AG09309 (cell line): Measurements from ENCODE around the gene KRT12.

ENCODE experiments used
- DNase-seq: peaks from one replicate; pipeline ENCODE4 v3.0.0-alpha.2; 2010; ENCODE audit warnings: low read depth
- H3K4me3 ChIP-seq: 2 replicates; pipeline ENCODE4 v1.5.1; 2011; ENCODE audit warnings: mild to moderate bottlenecking, low read depth, low read length, moderate library complexity; ENCODE audit not compliant: control insufficient read depth
- TF ChIP-seq, protein P1 (sequence below): IDR thresholded peaks from 2 replicates; pipeline ENCODE4 v1.5.1; 2011; ENCODE audit warnings: mild to moderate bottlenecking, low read depth, low read length, inconsistent platforms; ENCODE audit not compliant: insufficient read depth, control insufficient read depth; ENCODE audit errors: missing control alignments

KRT12 gene

DNA sequence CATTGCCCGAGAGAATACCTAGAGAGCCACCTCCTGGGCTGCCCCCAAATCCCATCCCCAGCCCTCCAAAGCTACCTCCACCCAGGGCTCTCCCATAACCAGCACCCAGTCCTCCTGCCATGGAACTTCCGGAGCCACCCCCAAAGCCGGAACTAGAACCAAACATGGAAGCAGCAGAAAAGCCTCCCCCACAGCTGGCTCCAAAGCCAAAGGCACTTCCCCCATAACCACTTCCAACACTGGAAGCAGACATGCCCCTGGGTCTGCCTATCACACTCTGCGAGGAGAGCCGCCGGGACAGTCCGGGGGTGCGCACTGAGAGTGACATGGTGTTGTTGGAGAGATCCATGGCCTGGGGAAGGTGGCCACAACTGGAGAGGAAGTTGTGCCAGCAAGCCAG lies at the start of gene KRT12:
TSS of gene KRT12 (minus strand) at position 386 of the 400 bp plus-strand sequence. CDS start at position 349, 37 bp downstream.
- DNase-seq: no peak
- H3K4me3 ChIP-seq: no peak within 1 kb of the TSS
- TF ChIP-seq, protein P1, sequence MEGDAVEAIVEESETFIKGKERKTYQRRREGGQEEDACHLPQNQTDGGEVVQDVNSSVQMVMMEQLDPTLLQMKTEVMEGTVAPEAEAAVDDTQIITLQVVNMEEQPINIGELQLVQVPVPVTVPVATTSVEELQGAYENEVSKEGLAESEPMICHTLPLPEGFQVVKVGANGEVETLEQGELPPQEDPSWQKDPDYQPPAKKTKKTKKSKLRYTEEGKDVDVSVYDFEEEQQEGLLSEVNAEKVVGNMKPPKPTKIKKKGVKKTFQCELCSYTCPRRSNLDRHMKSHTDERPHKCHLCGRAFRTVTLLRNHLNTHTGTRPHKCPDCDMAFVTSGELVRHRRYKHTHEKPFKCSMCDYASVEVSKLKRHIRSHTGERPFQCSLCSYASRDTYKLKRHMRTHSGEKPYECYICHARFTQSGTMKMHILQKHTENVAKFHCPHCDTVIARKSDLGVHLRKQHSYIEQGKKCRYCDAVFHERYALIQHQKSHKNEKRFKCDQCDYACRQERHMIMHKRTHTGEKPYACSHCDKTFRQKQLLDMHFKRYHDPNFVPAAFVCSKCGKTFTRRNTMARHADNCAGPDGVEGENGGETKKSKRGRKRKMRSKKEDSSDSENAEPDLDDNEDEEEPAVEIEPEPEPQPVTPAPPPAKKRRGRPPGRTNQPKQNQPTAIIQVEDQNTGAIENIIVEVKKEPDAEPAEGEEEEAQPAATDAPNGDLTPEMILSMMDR: no peak

DNA sequence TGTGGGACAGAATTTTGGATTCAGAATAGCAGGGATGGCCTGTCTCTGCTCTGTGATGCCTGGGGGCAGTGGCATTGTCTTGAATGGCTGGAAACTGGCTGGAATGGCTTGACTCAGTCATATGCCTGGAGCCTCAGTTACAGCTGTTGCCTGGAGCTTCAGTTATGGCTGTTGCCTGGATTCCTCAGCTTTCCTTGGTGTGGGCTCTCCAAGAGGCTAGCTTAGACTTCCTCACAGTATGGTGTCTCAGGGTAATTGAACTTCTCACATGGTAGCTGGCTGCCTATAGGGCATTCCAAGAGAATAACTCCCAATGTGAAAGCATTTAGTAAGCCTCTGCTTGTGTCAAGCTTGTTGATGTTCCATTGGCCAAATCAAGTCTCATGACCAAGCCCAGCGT lies 49.3 kb upstream of the KRT12 start:
- TF ChIP-seq, protein P1: no peak
- no peak overlapping the region for H3K4me3 ChIP-seq
- no peak for DNase-seq

DNA sequence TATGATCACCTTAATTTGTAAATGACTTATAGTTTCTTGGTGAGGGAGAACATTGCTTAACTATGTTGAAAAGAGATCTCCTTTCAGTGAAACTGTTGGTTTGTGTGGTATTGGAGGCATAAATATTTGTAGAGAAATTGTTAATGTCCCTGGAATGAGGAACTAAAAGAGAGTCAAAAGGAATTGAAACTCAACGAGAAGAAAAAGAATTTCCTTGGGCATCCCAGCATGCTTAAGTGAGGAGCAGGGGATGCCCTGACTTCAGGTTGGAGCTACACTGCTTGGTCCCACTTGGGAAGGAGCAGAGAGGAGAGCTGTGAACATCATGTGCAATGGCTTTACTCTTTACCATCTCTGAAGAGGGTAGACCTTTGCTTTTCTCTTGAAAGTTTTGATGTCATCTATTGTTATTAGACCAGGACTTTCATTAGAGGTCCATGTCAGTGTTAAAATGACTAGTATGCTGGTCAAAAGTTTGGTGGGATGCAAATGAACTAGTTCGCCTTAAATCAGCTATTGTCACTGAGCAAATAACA lies 48.8 kb upstream of the KRT12 start:
- DNase-seq: peak; percentile 59
- TF ChIP-seq, protein P1: no peak
- no peak overlapping the region for H3K4me3 ChIP-seq

DNA sequence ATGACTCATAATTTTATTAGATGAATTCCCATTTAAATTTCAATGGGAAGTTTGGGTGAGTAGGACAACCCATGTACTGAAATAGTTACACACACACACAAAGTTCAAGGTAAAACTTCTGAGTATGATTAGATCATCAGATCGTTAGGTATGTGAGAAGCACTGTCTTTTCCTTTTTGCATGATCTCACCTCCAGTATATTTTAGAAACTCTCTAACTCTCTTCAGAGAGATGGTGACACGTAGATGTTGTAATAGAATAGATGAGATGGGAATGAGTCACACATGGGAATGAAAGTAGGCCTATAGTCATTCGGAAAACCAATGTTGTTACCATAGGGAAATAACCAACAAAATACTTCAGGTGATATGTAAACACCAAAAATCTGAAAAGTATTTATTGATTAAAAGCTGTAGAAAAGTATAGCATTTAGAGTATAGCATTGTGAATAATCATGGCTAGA lies 48.2 kb upstream of the KRT12 start:
- DNase-seq: peak; percentile 89
- TF ChIP-seq, protein P1: no peak
- H3K4me3 ChIP-seq: no peak overlapping the region

DNA sequence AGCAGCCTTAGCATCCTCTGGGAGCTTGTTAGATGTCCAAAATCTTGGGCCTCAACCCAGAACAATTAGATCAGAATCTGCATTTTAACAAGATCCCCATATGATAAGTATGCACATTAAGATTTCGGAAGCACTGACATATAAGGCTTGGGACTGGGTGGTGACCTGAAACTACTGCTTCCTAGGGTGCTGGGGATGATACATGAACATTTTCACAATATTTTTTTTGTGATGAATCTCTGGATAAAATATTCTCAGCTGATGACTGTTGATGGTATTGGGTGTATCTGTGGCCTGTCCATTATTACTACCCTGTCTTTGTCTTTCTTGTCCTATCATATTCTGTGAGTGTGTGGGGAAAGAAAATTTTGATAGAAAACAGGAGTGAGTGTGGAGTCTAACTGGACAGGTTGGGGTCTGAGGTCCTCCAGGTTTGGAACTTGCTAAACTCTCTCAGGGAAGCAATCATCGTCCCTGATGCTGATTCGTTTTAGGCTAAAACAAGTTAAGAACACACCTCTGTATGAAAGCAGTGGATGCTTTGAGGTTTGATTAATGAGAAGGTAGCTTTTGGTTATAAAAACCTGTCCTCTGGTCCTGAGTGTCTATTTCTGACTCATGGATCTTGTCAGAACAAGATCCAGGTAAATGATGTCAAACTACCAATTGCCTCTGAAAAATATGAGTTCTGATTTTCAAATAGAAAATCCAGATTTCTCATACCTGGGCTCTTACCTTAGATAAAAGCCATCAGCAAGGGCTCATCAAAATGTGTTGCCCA lies 47.2 kb upstream of the KRT12 start:
- no peak overlapping the region for H3K4me3 ChIP-seq
- TF ChIP-seq, protein P1: no peak
- no peak for DNase-seq

DNA sequence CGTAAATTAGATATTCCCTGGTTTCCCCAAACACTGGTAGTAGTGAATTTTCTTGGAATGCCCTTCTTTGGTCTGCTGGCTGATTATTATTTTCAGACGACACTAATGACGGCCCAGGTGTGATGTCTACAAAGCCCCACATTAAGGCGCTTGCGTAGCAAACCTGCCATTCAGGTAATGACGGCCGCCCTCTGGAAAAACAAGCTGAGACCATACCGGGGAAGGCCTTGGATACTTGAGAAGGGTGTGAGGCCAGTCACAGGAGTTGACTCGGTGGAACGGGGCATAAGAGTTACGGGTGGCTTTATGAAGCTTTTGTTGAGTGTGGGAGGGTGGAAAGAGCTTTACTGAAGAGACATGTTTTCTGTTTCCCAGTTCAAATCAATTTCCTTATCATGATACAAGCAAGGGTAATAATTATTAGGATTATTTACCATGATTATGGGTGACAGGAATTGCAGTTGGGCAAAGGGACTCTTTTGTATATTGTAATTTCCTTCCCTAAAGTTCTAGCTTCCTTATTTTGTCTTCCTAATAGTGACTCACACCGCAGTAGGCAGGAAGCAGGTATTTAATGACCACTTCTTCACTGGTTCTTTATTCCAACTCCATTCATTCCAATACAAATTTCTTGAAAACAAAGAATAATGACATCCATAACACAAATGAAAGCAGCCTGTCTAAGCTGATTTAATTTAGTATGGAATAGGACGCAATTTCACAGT lies 45.6 kb upstream of the KRT12 start:
- TF ChIP-seq, protein P1: no peak
- no peak for DNase-seq
- H3K4me3 ChIP-seq: no peak overlapping the region
